ENCODE data around the gene IFNB1. TPM values are rescaled to one million over a fixed set of nuclear protein-coding genes. Genes with fewer than 3 reads are reported as not detected.

Gene IFNB1
- total and polyA plus RNA-seq, 2 donors (not counting 1 experiment from before 2014, with no cell fraction given) = not detected

DNA sequence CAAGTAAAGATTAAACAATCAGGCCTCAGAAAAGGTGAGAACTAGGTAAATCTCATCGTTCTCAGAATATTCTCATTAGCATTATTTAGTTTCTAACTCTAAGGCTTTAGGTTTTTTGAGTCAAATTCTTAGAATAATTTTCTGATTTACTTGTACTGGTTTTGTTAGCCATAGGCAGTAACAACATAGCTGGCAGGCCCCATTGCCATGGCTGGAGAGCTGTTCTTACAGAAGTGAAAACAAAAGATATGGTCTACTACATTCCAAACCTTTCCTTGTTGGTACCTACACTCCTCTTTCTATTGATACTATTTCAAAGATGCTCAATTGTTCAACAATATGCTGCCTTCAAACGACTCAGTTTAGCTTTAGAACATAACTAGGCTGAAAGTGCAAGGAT lies 36.6 kb upstream of the IFNB1 start:
- Histone ChIP-seq H3K27me3 (replicated peaks in 1 of 4; ENCODE audit: control extremely low read depth in 1 of 4, control insufficient read depth in 3 of 4, insufficient read depth in 4 of 4, low read length in 3 of 4) (no peaks in the 10 kb centered on the region), H3K9ac (ENCODE audit: low read length) (no peak overlapping the region), H3K4me2 (replicated peaks; ENCODE audit: low read depth, low read length, poor library complexity, severe bottlenecking) (no peak overlapping the region), H3K27ac (ENCODE audit: low read length in 2 of 2) (no peak overlapping the region), H3K4me1 (ENCODE audit: control insufficient read depth in 2 of 2, insufficient read depth in 2 of 2, low read length in 2 of 2) (no peaks in the 10 kb centered on the region), H4K20me1 (ENCODE audit: control insufficient read depth, insufficient read depth, low read length, poor library complexity, severe bottlenecking) (no peaks in the 10 kb centered on the region), H3K9me3 (ENCODE audit: control extremely low read depth in 1 of 3, control insufficient read depth in 2 of 3, insufficient read depth in 1 of 3, low read length in 2 of 3) (no peaks in the 10 kb centered on the region), H3K4me3 (ENCODE audit: control extremely low read depth in 1 of 5, extremely low read depth in 1 of 5, insufficient read depth in 1 of 5, low read depth in 2 of 5, low read length in 4 of 5) (no peak overlapping the region), H2AFZ (ENCODE audit: insufficient read depth, low read depth, low read length, poor library complexity, severe bottlenecking) (no peak overlapping the region), H3K36me3 (replicated peaks in 1 of 2; ENCODE audit: control extremely low read depth in 1 of 2, control insufficient read depth in 1 of 2, extremely low read depth in 1 of 2, insufficient read depth in 2 of 2, low read length in 1 of 2) (no peaks in the 10 kb centered on the region), H3K79me2 (ENCODE audit: control insufficient read depth, insufficient read depth, low read length) (no peaks in the 10 kb centered on the region)
- Mint-ChIP-seq H3K9me3 (ENCODE audit: insufficient read depth) (no peaks in the 10 kb centered on the region), H3K4me3 (no peak overlapping the region), H3K4me1 (no peaks in the 10 kb centered on the region), H3K27ac (no peak overlapping the region), H3K27me3 (peaks cover 8% of the 10 kb centered on the region)
- TF ChIP-seq EZH2 (IDR thresholded peaks at IDR 0.05; ENCODE audit: borderline replicate concordance, insufficient read depth, low read depth, low read length, poor library complexity, severe bottlenecking) = no peak
- TF ChIP-seq, protein P1, sequence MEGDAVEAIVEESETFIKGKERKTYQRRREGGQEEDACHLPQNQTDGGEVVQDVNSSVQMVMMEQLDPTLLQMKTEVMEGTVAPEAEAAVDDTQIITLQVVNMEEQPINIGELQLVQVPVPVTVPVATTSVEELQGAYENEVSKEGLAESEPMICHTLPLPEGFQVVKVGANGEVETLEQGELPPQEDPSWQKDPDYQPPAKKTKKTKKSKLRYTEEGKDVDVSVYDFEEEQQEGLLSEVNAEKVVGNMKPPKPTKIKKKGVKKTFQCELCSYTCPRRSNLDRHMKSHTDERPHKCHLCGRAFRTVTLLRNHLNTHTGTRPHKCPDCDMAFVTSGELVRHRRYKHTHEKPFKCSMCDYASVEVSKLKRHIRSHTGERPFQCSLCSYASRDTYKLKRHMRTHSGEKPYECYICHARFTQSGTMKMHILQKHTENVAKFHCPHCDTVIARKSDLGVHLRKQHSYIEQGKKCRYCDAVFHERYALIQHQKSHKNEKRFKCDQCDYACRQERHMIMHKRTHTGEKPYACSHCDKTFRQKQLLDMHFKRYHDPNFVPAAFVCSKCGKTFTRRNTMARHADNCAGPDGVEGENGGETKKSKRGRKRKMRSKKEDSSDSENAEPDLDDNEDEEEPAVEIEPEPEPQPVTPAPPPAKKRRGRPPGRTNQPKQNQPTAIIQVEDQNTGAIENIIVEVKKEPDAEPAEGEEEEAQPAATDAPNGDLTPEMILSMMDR (IDR thresholded peaks at IDR 0.05) = no peak
- ChIA-PET CTCF (interaction anchor here (0.7 kb wide), 1 partner anchor 12 kb away, joined by 3 read pairs; no protein-coding TSS in a partner anchor), POLR2A (no interaction called here)
- intact Hi-C loops (cut with micrococcal nuclease) = loop anchor here (10.0 kb wide), 1 partner anchor 760 kb away; no protein-coding TSS in a partner anchor
- WGBS (ENCODE audit: insufficient coverage) = no CpG with 5 or more reads among the region's 2 CpGs
- DNase-seq (no peak), ATAC-seq (ENCODE audit: low read depth) (no peak)

DNA sequence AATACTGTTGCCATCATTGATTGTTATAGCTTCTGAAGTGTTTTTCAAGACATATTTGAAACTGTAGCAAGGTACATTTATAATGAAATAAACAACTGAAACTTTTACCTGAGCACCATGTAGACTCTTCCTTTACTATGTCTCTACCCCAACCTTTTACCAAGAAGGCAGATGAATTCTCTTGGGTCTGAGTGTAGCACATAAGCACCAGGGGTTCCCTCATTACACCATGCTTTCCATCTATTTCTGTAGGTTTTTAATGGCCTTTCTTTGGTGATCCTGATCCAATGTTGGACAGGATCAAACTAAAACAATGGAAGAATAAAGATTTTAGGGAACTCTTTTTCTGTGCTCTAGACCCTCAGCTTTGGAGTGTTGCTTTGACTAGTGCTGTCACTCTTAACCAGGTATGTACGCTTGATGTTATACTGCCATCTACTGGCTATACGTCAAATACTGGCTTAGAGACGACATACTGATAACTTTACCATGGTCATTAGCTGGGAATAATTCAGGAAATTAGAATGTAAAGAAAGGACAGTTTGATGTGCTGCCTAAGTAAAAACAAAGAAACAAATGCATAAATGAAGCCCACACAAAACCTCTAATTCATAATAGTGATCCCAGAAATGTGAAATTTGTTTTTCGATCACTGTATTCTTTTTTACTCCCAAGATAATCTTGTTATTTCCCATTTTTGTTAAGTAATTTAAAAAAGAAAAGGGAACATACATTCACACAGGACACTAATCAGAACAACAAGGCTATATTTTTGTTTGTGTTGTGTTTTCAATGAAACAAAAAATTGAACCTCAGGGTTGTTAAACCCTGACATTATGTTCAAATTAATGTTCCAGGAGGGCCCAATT lies 33.2 kb upstream of the IFNB1 start:
- no peak overlapping the region for H3K4me3 Mint-ChIP-seq
- no peak overlapping the region for H3K4me2 ChIP-seq (replicated peaks; ENCODE audit: low read depth, low read length, poor library complexity, severe bottlenecking)
- H3K9me3 Mint-ChIP-seq (ENCODE audit: insufficient read depth) = no peaks in the 10 kb centered on the region
- no peaks in the 10 kb centered on the region for H3K27me3 ChIP-seq (replicated peaks in 1 of 4; ENCODE audit: control extremely low read depth in 1 of 4, control insufficient read depth in 3 of 4, insufficient read depth in 4 of 4, low read length in 3 of 4)
- H3K27me3 Mint-ChIP-seq = peaks cover 3% of the 10 kb centered on the region
- no peaks in the 10 kb centered on the region for H3K9me3 ChIP-seq (ENCODE audit: control extremely low read depth in 1 of 3, control insufficient read depth in 2 of 3, insufficient read depth in 1 of 3, low read length in 2 of 3)
- CTCF ChIA-PET = interaction anchor here (0.6 to 4.9 kb wide), 34 partner anchors 9 to 1646 kb away, joined by 3 to 80 read pairs (median 3); partner anchors contain the start of genes HACD4, IFNB1 and MLLT3
- no peaks in the 10 kb centered on the region for H3K4me1 Mint-ChIP-seq
- no peaks in the 10 kb centered on the region for H3K36me3 ChIP-seq (replicated peaks in 1 of 2; ENCODE audit: control extremely low read depth in 1 of 2, control insufficient read depth in 1 of 2, extremely low read depth in 1 of 2, insufficient read depth in 2 of 2, low read length in 1 of 2)
- H3K9ac ChIP-seq (ENCODE audit: low read length) = no peak overlapping the region
- H3K27ac Mint-ChIP-seq = no peak overlapping the region
- POLR2A ChIA-PET = no interaction called here
- no peak overlapping the region for H3K27ac ChIP-seq (ENCODE audit: low read length in 2 of 2)
- DNase-seq = peak; percentile 74
- TF ChIP-seq, protein P1 (IDR thresholded peaks at IDR 0.05) = peak; percentile 93
- TF ChIP-seq EZH2 (IDR thresholded peaks at IDR 0.05; ENCODE audit: borderline replicate concordance, insufficient read depth, low read depth, low read length, poor library complexity, severe bottlenecking) = no peak
- no peak overlapping the region for H2AFZ ChIP-seq (ENCODE audit: insufficient read depth, low read depth, low read length, poor library complexity, severe bottlenecking)
- intact Hi-C loops (cut with micrococcal nuclease) = loop anchor here (1.0 to 10.0 kb wide), 7 partner anchors 170 to 1646 kb away; no protein-coding TSS in a partner anchor
- no peaks in the 10 kb centered on the region for H4K20me1 ChIP-seq (ENCODE audit: control insufficient read depth, insufficient read depth, low read length, poor library complexity, severe bottlenecking)
- H3K79me2 ChIP-seq (ENCODE audit: control insufficient read depth, insufficient read depth, low read length) = no peaks in the 10 kb centered on the region
- H3K4me1 ChIP-seq (ENCODE audit: control insufficient read depth in 2 of 2, insufficient read depth in 2 of 2, low read length in 2 of 2) = no peaks in the 10 kb centered on the region
- peak; percentile 47 for ATAC-seq (ENCODE audit: low read depth)
- H3K4me3 ChIP-seq (ENCODE audit: control extremely low read depth in 1 of 5, extremely low read depth in 1 of 5, insufficient read depth in 1 of 5, low read depth in 2 of 5, low read length in 4 of 5) = no peak overlapping the region
- WGBS (ENCODE audit: insufficient coverage) = 0% methylated on average over 2 of the region's 4 CpGs
